GM12878 (cell line): Measurements from ENCODE around the gene SSNA1. TPM values are rescaled to one million over a fixed set of nuclear protein-coding genes. Genes with fewer than 3 reads are reported as not detected.

Experiments
- ATAC-seq: fragments of 200-7000 bp; cut with Tn5 transposase; 3 replicates; pipeline ENCODE4 v1.9.1; 2020; ENCODE audit warnings: mild to moderate bottlenecking, moderate library complexity
- BruUV-seq: library from RNA; stranded (reverse); fragments of 400-500 nt; replicated peaks from 2 replicates; lab custom pipeline; 2021; lab: Mats Ljungman, UMichigan
- CTCF ChIA-PET: fragments of 300-600 bp; sonication (Branson Sonifier 250); formaldehyde crosslinking; extraction: SDS; loops from one replicate; lab custom pipeline; 2021; ENCODE audit warnings: inconsistent platforms; lab: Yijun Ruan, JAX
- POLR2A ChIA-PET: fragments of 350-600 bp; formaldehyde crosslinking; extraction: SDS; loops from one replicate; lab custom pipeline; 2021; ENCODE audit warnings: inconsistent platforms; lab: Charles Lee
- RAD21 ChIA-PET: fragments of 300-600 bp; sonication (Branson Sonifier 250); formaldehyde crosslinking; loops from one replicate; lab custom pipeline; 2023; ENCODE audit warnings: antibody characterized with exemption; ENCODE audit not compliant: unreplicated experiment; lab: Charles Lee
- SMC1A ChIA-PET: fragments of 300-600 bp; sonication (Branson Sonifier 250); formaldehyde crosslinking; loops from one replicate; lab custom pipeline; 2023; ENCODE audit not compliant: unreplicated experiment, uncharacterized antibody; lab: Charles Lee
- DNase-seq: peaks from one replicate; pipeline ENCODE4 v3.0.0-alpha.2; 2011; ENCODE audit warnings: low read depth, low spot score
- FAIRE-seq: peaks from 3 replicates; lab custom pipeline; 2011; peaks lifted over from hg19 to GRCh38; lab: Jason Lieb, UNC
- H2AFZ ChIP-seq: 2 replicates; pipeline ENCODE4 v1.6.0; 2011; ENCODE audit warnings: low read depth, low read length, control low read depth; ENCODE audit not compliant: control insufficient read depth
- H3K27ac ChIP-seq: 2 replicates; pipeline ENCODE4 v1.5.1; 2011; ENCODE audit warnings: control low read depth; ENCODE audit not compliant: control insufficient read depth, insufficient read depth
- H3K27me3 ChIP-seq, 2 experiments: replicated peaks in 1 of 2; 2 replicates each; pipeline versions ENCODE4 v1.6.0 to v1.6.1; 2011; ENCODE audit warnings: low read length in 1 of 2; ENCODE audit not compliant: control insufficient read depth in 2 of 2, insufficient read depth in 2 of 2
- H3K36me3 ChIP-seq, 2 experiments: 2 replicates each; pipeline ENCODE4 v1.5.1; 2011; ENCODE audit warnings: low read length in 1 of 2; ENCODE audit not compliant: control insufficient read depth in 2 of 2, insufficient read depth in 2 of 2
- H3K4me1 ChIP-seq: 2 replicates; pipeline ENCODE4 v1.6.1; 2011; ENCODE audit warnings: mild to moderate bottlenecking, low read length, moderate library complexity, mixed read lengths; ENCODE audit not compliant: control insufficient read depth, insufficient read depth
- H3K4me2 ChIP-seq: 2 replicates; pipeline ENCODE4 v1.6.0; 2011; ENCODE audit warnings: control low read depth; ENCODE audit not compliant: control insufficient read depth, insufficient read depth
- H3K4me3 ChIP-seq: fragments of 200-600 bp; sonication (generic); 2 replicates; pipeline ENCODE4 v1.5.1; 2016
- H3K79me2 ChIP-seq: 2 replicates; pipeline ENCODE4 v1.6.0; 2011; ENCODE audit warnings: low read length; ENCODE audit not compliant: control insufficient read depth, insufficient read depth
- H3K9ac ChIP-seq: 2 replicates; pipeline ENCODE4 v1.8.0; 2011; ENCODE audit warnings: low read length, control low read depth, mixed read lengths; ENCODE audit not compliant: control insufficient read depth, insufficient read depth
- H3K9me3 ChIP-seq: replicated peaks from 3 replicates; pipeline ENCODE4 v1.5.1; 2011; ENCODE audit warnings: mild to moderate bottlenecking, low read length; ENCODE audit not compliant: control insufficient read depth, insufficient read depth
- H4K20me1 ChIP-seq: 2 replicates; pipeline ENCODE4 v1.6.0; 2011; ENCODE audit not compliant: control insufficient read depth, insufficient read depth
- ASH2L ChIP-seq: fragments of 300-600, 200-600 bp; sonication (generic); IDR thresholded peaks from 2 replicates; pipeline ENCODE4 v1.6.1; 2017; ENCODE audit warnings: low read depth, mild to moderate bottlenecking, borderline replicate concordance
- BRCA1 ChIP-seq: IDR thresholded peaks from 2 replicates; pipeline ENCODE4 v1.6.1; 2011; ENCODE audit warnings: low read depth, low read length, improper control_type of control experiment
- JUNB ChIP-seq: IDR thresholded peaks from 2 replicates; pipeline ENCODE4 v1.6.1; 2016; ENCODE audit warnings: antibody characterized with exemption, mild to moderate bottlenecking
- NR2F1 ChIP-seq: fragments of 450-650 bp; conservative IDR thresholded peaks from 2 replicates; pipeline ENCODE4 v1.6.1; 2017; ENCODE audit warnings: mild to moderate bottlenecking
- SREBF2 ChIP-seq: IDR thresholded peaks from 2 replicates; pipeline ENCODE4 v1.6.1; 2012; ENCODE audit warnings: mild to moderate bottlenecking, low read length
- WRNIP1 ChIP-seq: IDR thresholded peaks from 2 replicates; pipeline ENCODE4 v1.6.1; 2011; ENCODE audit warnings: low read depth, low read length, improper control_type of control experiment, borderline replicate concordance
- ZSCAN29 ChIP-seq: fragments of 450-650 bp; IDR thresholded peaks from 2 replicates; pipeline ENCODE4 v1.6.1; 2017; ENCODE audit warnings: mild to moderate bottlenecking, moderate library complexity
- WGBS: methylation state at CpG from one replicate; pipeline ENCODE4 v1.1.6; 2016; ENCODE audit warnings: low lambda C conversion rate; ENCODE audit not compliant: insufficient replicate concordance, insufficient coverage; ENCODE audit errors: missing lambda C conversion rate; 5-methylcytosine and 5-hydroxymethylcytosine counted together
- in situ Hi-C: fragments of 300-500 bp; cut with MboI; formaldehyde crosslinking; loops from 9 replicates; pipeline ENCODE4 v1.14.3; 2018; ENCODE audit warnings: mixed read lengths
- intact Hi-C: fragments of 100-400 bp; cut with micrococcal nuclease; formaldehyde crosslinking; loops from one replicate; pipeline ENCODE4 v1.14.2; 2022; ENCODE audit not compliant: unreplicated experiment
- polyA plus RNA-seq, 11 experiments: library from polyadenylated mRNA; depleted of rRNA in 4 of 11; unstranded in 6 of 11; stranded (reverse) in 5 of 11; fragments of >200 nt; fragmentation: Nextera tagmentation in 4 of 11; fragmentation: Illumina TruSeq in 1 of 11; extraction: Ambion mirVana in 4 of 11; extraction: Trizol in 1 of 11; gene quantifications; 1 replicate in 1 of 11; 2 replicates in 10 of 11; pipeline versions ENCODE4 v1.2.1 to v1.2.3, GENCODE V29; 2011 to 2016; ENCODE audit warnings: inconsistent platforms in 2 of 11, missing spikeins in 2 of 11, low read depth in 1 of 11
- total RNA-seq, 4 experiments: library from RNA; depleted of rRNA in 3 of 4; stranded (reverse); fragments of >200 nt in 3 of 4; fragmentation: Illumina TruSeq in 1 of 4; extraction: Trizol in 1 of 4; gene quantifications; 2 replicates each; pipeline versions ENCODE4 v1.2.1 to v1.2.3, GENCODE V29; 2013 to 2021
- TF ChIP-seq, protein P1 (sequence below): fragments of 450-650 bp; IDR thresholded peaks from 2 replicates; pipeline ENCODE4 v1.6.1; 2017; ENCODE audit warnings: mild to moderate bottlenecking

SSNA1 gene
- total and polyA plus RNA-seq, 10 of the 15 experiments (the other 5 are each of a cell fraction or from before 2014, with no cell fraction given) = 0.63 to 139 (median 78.0) TPM

GRCh38 chr9:137224830-137225694, 36.6 kb downstream of the SSNA1 start, which contains the start of gene CYSRT1:
TSS of gene CYSRT1 (plus strand) at chr9:137225174. CDS start at chr9:137225622, 448 bp downstream.
- Histone ChIP-seq H2AFZ (peak within 1 kb of the TSS; percentile 85; the same call in 1 of the 2 replicates), H3K27ac (peak within 1 kb of the TSS; percentile 73), H3K79me2 (no peaks in the 10 kb centered on the region), H3K9ac (peak within 1 kb of the TSS; percentile 79), H4K20me1 (no peaks in the 10 kb centered on the region), H3K4me2 (peak within 1 kb of the TSS; percentile 85), H3K27me3 (no peaks in the 10 kb centered on the region), H3K9me3 (no peaks in the 10 kb centered on the region), H3K4me3 (peak within 1 kb of the TSS; percentile 93), H3K4me1 (peaks cover 16% of the 10 kb centered on the region), H3K36me3 (no peaks in the 10 kb centered on the region)
- SMC1A ChIA-PET = interaction anchor here (0.6 to 3.3 kb wide), 8 partner anchors 12 to 129 kb away, joined by 3 to 18 read pairs (median 3); partner anchors contain the start of gene TPRN
- POLR2A ChIA-PET = interaction anchor here (0.9 to 5.5 kb wide), 11 partner anchors 10 to 154 kb away, joined by 3 to 68 read pairs (median 6); partner anchors contain the start of genes ANAPC2, NDOR1, SAPCD2 and SSNA1
- no TSS peak for BruUV-seq
- DNase-seq = no peak
- RAD21 ChIA-PET = interaction anchor here (0.8 to 3.5 kb wide), 8 partner anchors 12 to 157 kb away, joined by 3 to 34 read pairs (median 4); no protein-coding TSS in a partner anchor
- WGBS = 27% methylated on average over 22 of the region's 23 CpGs
- no peak for FAIRE-seq
- in situ Hi-C loops = loop anchor here (5.0 kb wide), 1 partner anchor 103 kb away; no protein-coding TSS in a partner anchor
- CTCF ChIA-PET = interaction anchor here (0.8 to 6.4 kb wide), 7 partner anchors 14 to 176 kb away, joined by 3 to 52 read pairs (median 13); partner anchors contain the start of genes ANAPC2, SAPCD2, SSNA1 and TUBB4B
- no peak for ATAC-seq
- intact Hi-C loops = loop anchor here (5.0 to 10.0 kb wide), 2 partner anchors 38 to 180 kb away; partner anchors contain the start of genes ANAPC2, NPDC1 and SSNA1
- TF ChIP-seq SREBF2 (no peak), ZSCAN29 (no peak), ASH2L (no peak), NR2F1 (0 out of 2 replicates have a peak, but pooled peaks have one; percentile 33), WRNIP1 (no peak), BRCA1 (no peak), JUNB (no peak)
- TF ChIP-seq, protein P1, sequence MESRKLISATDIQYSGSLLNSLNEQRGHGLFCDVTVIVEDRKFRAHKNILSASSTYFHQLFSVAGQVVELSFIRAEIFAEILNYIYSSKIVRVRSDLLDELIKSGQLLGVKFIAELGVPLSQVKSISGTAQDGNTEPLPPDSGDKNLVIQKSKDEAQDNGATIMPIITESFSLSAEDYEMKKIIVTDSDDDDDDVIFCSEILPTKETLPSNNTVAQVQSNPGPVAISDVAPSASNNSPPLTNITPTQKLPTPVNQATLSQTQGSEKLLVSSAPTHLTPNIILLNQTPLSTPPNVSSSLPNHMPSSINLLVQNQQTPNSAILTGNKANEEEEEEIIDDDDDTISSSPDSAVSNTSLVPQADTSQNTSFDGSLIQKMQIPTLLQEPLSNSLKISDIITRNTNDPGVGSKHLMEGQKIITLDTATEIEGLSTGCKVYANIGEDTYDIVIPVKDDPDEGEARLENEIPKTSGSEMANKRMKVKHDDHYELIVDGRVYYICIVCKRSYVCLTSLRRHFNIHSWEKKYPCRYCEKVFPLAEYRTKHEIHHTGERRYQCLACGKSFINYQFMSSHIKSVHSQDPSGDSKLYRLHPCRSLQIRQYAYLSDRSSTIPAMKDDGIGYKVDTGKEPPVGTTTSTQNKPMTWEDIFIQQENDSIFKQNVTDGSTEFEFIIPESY = no peak
